CD4-positive, CD25-positive, alpha-beta regulatory T cell (primary cell): Measurements from ENCODE around the gene SREBF2. TPM values are rescaled to one million over a fixed set of nuclear protein-coding genes. Genes with fewer than 3 reads are reported as not detected.

ENCODE experiments used
- ATAC-seq, 2 donors: fragments of 150-1000 bp; cut with Tn5 transposase; one replicate each; pipeline ENCODE4 v1.10.0; 2021; ENCODE audit warnings: low read depth in 2 of 2, moderate number of reproducible peaks in 2 of 2, moderate library complexity in 1 of 2
- DNase-seq, 3 donors: peaks; one replicate each; pipeline versions ENCODE4 v3.0.0 to v3.0.0-alpha.2; 2012 to 2022; ENCODE audit warnings: mixed read lengths in 1 of 3
- H3K27ac ChIP-seq: one replicate; pipeline ENCODE4 v1.7.0; 2013; ENCODE audit warnings: mild to moderate bottlenecking, low read length; ENCODE audit not compliant: insufficient read depth, poor library complexity, severe bottlenecking
- H3K27me3 ChIP-seq: one replicate; pipeline ENCODE4 v1.7.0; 2013; ENCODE audit warnings: low read length; ENCODE audit not compliant: control insufficient read depth, insufficient read depth
- H3K36me3 ChIP-seq: one replicate; pipeline ENCODE4 v1.7.0; 2013; ENCODE audit warnings: mild to moderate bottlenecking, low read length, moderate library complexity; ENCODE audit not compliant: control insufficient read depth, insufficient read depth
- H3K4me1 ChIP-seq: 2 replicates; pipeline ENCODE4 v1.7.0; 2013; ENCODE audit warnings: mild to moderate bottlenecking, low read length; ENCODE audit not compliant: insufficient read depth, control insufficient read depth, poor library complexity, severe bottlenecking
- H3K4me3 ChIP-seq: one replicate; pipeline ENCODE4 v1.7.0; 2013; ENCODE audit warnings: low read depth, mild to moderate bottlenecking, low read length, moderate library complexity
- H3K9me3 ChIP-seq, 2 experiments: 1 replicate in 1 of 2; 2 replicates in 1 of 2; pipeline ENCODE4 v1.7.0; 2013; ENCODE audit warnings: low read length in 2 of 2, mild to moderate bottlenecking in 1 of 2, moderate library complexity in 1 of 2; ENCODE audit not compliant: control insufficient read depth in 2 of 2
- H3K27ac Mint-ChIP-seq, 3 donors: one replicate each; pipeline ENCODE4 v1.8.0; 2020 to 2022; ENCODE audit warnings: mild to moderate bottlenecking in 3 of 3, mixed read lengths in 3 of 3, moderate library complexity in 2 of 3
- H3K27me3 Mint-ChIP-seq: one replicate; pipeline ENCODE4 v1.8.0; 2022; ENCODE audit warnings: mild to moderate bottlenecking, mixed read lengths
- H3K36me3 Mint-ChIP-seq: one replicate; pipeline ENCODE4 v1.8.0; 2020; ENCODE audit warnings: mixed read lengths
- H3K4me1 Mint-ChIP-seq, 4 donors: one replicate each; pipeline ENCODE4 v1.8.0; 2020 to 2022; ENCODE audit warnings: mixed read lengths in 4 of 4, mild to moderate bottlenecking in 1 of 4
- H3K4me3 Mint-ChIP-seq, 4 donors: one replicate each; pipeline ENCODE4 v1.8.0; 2020 to 2022; ENCODE audit warnings: mild to moderate bottlenecking in 4 of 4, mixed read lengths in 4 of 4, moderate library complexity in 3 of 4
- H3K9me3 Mint-ChIP-seq, 7 donors: one replicate each; pipeline ENCODE4 v1.8.0; 2020 to 2022; ENCODE audit warnings: mixed read lengths in 7 of 7, mild to moderate bottlenecking in 3 of 7, moderate library complexity in 2 of 7
- polyA plus RNA-seq, 4 donors: library from polyadenylated mRNA; unstranded; fragments of 300-500 nt; fragmentation: Illumina TruSeq; gene quantifications; one replicate each; pipeline ENCODE4 v1.2.3, GENCODE V29; 2021
- total RNA-seq: library from RNA; stranded (reverse); gene quantifications from one replicate; pipeline ENCODE4 v1.2.3, GENCODE V29; 2022

SREBF2 gene
- total and polyA plus RNA-seq, 5 donors from 2014 or later, result 12.8 to 98.6 (median 13.8) TPM

- Mint-ChIP-seq H3K4me3 (no peak overlapping the region), H3K9me3 (no peaks in the 10 kb centered on the region), H3K36me3 (peaks cover 5% of the 10 kb centered on the region), H3K4me1 (peaks cover 16 to 65% (median 49%) of the 10 kb centered on the region in 4 donors), H3K27me3 (no peaks in the 10 kb centered on the region), H3K27ac (peak overlapping the region in 1 of 3 donors; percentile 11)
- H3K36me3 ChIP-seq, result no peaks in the 10 kb centered on the region
- no peaks in the 10 kb centered on the region for H3K27me3 ChIP-seq
- H3K4me1 ChIP-seq, result peaks cover 18% of the 10 kb centered on the region
- no peaks in the 10 kb centered on the region for H3K9me3 ChIP-seq
- DNase-seq (no peak), ATAC-seq (no peak)
- no peak overlapping the region for H3K27ac ChIP-seq
- H3K4me3 ChIP-seq, result no peak overlapping the region
These were observed 12.7 kb downstream of the SREBF2 start for GRCh38 chr22:41845380-41846267.

GRCh38 chr22:41846268-41846987 lies 13.5 kb downstream of the SREBF2 start:
- DNase-seq (no peak), ATAC-seq (no peak)
- H3K4me3 ChIP-seq, result no peak overlapping the region
- no peaks in the 10 kb centered on the region for H3K27me3 Mint-ChIP-seq
- peaks cover 18% of the 10 kb centered on the region for H3K4me1 ChIP-seq
- H3K36me3 Mint-ChIP-seq, result peaks cover 4% of the 10 kb centered on the region
- H3K27ac ChIP-seq, result no peak overlapping the region
- H3K27ac Mint-ChIP-seq, result peak overlapping the region; percentile 40 to 58 (median 46)
- H3K9me3 Mint-ChIP-seq, result no peaks in the 10 kb centered on the region
- no peaks in the 10 kb centered on the region for H3K36me3 ChIP-seq
- H3K4me3 Mint-ChIP-seq, result no peak overlapping the region
- peaks cover 16 to 58% (median 46%) of the 10 kb centered on the region in 4 donors for H3K4me1 Mint-ChIP-seq
- H3K27me3 ChIP-seq, result no peaks in the 10 kb centered on the region
- no peaks in the 10 kb centered on the region for H3K9me3 ChIP-seq

- Mint-ChIP-seq H3K4me3 (no peak overlapping the region), H3K9me3 (no peaks in the 10 kb centered on the region), H3K4me1 (peaks cover 17 to 56% (median 43%) of the 10 kb centered on the region in 4 donors), H3K27ac (peak overlapping the region in 2 of 3 donors; percentile 34 to 40), H3K36me3 (peaks cover 1% of the 10 kb centered on the region), H3K27me3 (no peaks in the 10 kb centered on the region)
- no peak for DNase-seq
- H3K9me3 ChIP-seq, result no peaks in the 10 kb centered on the region
- H3K4me1 ChIP-seq, result peaks cover 18% of the 10 kb centered on the region
- no peaks in the 10 kb centered on the region for H3K36me3 ChIP-seq
- no peak overlapping the region for H3K27ac ChIP-seq
- ATAC-seq, result no peak
- no peaks in the 10 kb centered on the region for H3K27me3 ChIP-seq
- no peak overlapping the region for H3K4me3 ChIP-seq
These were observed 14.4 kb downstream of the SREBF2 start for GRCh38 chr22:41847300-41847699.

GRCh38 chr22:41848468-41848867 lies 15.6 kb downstream of the SREBF2 start:
- peaks cover 13 to 52% (median 38%) of the 10 kb centered on the region in 4 donors for H3K4me1 Mint-ChIP-seq
- H3K4me3 Mint-ChIP-seq, result no peak overlapping the region
- H3K27ac Mint-ChIP-seq, result peak overlapping the region in 1 of 3 donors; percentile 25

GRCh38 chr22:41856469-41856868 lies 23.6 kb downstream of the SREBF2 start:
- Mint-ChIP-seq H3K27ac (peak overlapping the region; percentile 57 to 95 (median 69)), H3K27me3 (no peaks in the 10 kb centered on the region), H3K36me3 (peaks cover 8% of the 10 kb centered on the region), H3K4me1 (peaks cover 15 to 62% (median 36%) of the 10 kb centered on the region in 4 donors), H3K4me3 (no peak overlapping the region), H3K9me3 (no peaks in the 10 kb centered on the region)
- Histone ChIP-seq H3K9me3 (no peaks in the 10 kb centered on the region), H3K27ac (no peak overlapping the region), H3K4me3 (no peak overlapping the region), H3K36me3 (no peaks in the 10 kb centered on the region), H3K27me3 (no peaks in the 10 kb centered on the region), H3K4me1 (peaks cover 32% of the 10 kb centered on the region)
- no peak for DNase-seq
- no peak for ATAC-seq

More at GRCh38 chr22:41848468-41848867, 15.6 kb downstream of the SREBF2 start:
- Histone ChIP-seq H3K27me3 (no peaks in the 10 kb centered on the region), H3K4me3 (no peak overlapping the region), H3K36me3 (no peaks in the 10 kb centered on the region), H3K9me3 (no peaks in the 10 kb centered on the region), H3K4me1 (peaks cover 14% of the 10 kb centered on the region), H3K27ac (no peak overlapping the region)
- DNase-seq (no peak), ATAC-seq (no peak)
- Mint-ChIP-seq H3K36me3 (peaks cover 5% of the 10 kb centered on the region), H3K27me3 (no peaks in the 10 kb centered on the region), H3K9me3 (no peaks in the 10 kb centered on the region)

GRCh38 chr22:41857155-41857859 lies 24.4 kb downstream of the SREBF2 start:
- Mint-ChIP-seq H3K27me3 (no peaks in the 10 kb centered on the region), H3K4me3 (peak overlapping the region in 3 of 4 donors; percentile 54 to 73 (median 58)), H3K4me1 (peaks cover 18 to 66% (median 38%) of the 10 kb centered on the region in 4 donors), H3K27ac (peak overlapping the region; percentile 57 to 85 (median 69)), H3K36me3 (peaks cover 8% of the 10 kb centered on the region), H3K9me3 (no peaks in the 10 kb centered on the region)
- ATAC-seq, result peak; percentile 56 to 60
- peak; percentile 63 to 84 (median 66) for DNase-seq
- H3K27me3 ChIP-seq, result no peaks in the 10 kb centered on the region
- peaks cover 40% of the 10 kb centered on the region for H3K4me1 ChIP-seq
- H3K36me3 ChIP-seq, result no peaks in the 10 kb centered on the region
- no peaks in the 10 kb centered on the region for H3K9me3 ChIP-seq
- no peak overlapping the region for H3K4me3 ChIP-seq
- H3K27ac ChIP-seq, result no peak overlapping the region

- H3K27ac Mint-ChIP-seq, result peak overlapping the region in 1 of 3 donors; percentile 69
- no peaks in the 10 kb centered on the region for H3K9me3 Mint-ChIP-seq
- DNase-seq (no peak), ATAC-seq (no peak)
- H3K4me3 Mint-ChIP-seq, result peak overlapping the region in 3 of 4 donors; percentile 54 to 73 (median 58)
- Histone ChIP-seq H3K36me3 (no peaks in the 10 kb centered on the region), H3K4me3 (no peak overlapping the region), H3K27ac (peak overlapping the region; percentile 18), H3K4me1 (peaks cover 45% of the 10 kb centered on the region), H3K9me3 (no peaks in the 10 kb centered on the region), H3K27me3 (no peaks in the 10 kb centered on the region)
- peaks cover 8% of the 10 kb centered on the region for H3K36me3 Mint-ChIP-seq
- H3K4me1 Mint-ChIP-seq, result peaks cover 18 to 69% (median 39%) of the 10 kb centered on the region in 4 donors
- no peaks in the 10 kb centered on the region for H3K27me3 Mint-ChIP-seq
These were observed 24.9 kb downstream of the SREBF2 start for GRCh38 chr22:41857860-41858199.
